ENCODE data around the gene BANP.
A peak's percentile ranks its signal among the peaks of the same experiment; 100 is the strongest.
"Not testable (repeated sequence)": the region's sequence is repeated elsewhere in the genome, so short reads cannot be mapped to it uniquely, and the experiment has no call there.

Gene BANP

DNA sequence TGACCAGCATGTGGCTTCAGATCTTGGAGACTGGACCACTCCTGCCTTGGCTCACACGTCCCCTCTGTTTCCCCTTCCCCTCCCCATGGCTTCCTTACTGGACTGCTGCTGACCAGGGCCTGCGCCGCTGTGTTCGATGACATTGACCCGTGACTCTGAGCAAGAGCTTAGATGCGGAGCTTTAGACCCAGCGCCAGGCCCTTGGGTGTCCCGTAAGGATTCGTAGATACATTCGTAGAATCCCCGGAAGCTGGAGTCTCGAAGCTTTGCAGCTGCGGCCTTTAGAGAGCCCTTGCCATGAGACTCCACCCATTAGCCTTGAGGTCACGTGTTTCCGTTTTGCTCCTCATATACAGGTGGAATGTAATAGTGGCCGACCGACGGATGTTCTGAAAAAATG, 65.2 kb downstream of the BANP start:
- not testable (repeated sequence) for DNase-seq

DNA sequence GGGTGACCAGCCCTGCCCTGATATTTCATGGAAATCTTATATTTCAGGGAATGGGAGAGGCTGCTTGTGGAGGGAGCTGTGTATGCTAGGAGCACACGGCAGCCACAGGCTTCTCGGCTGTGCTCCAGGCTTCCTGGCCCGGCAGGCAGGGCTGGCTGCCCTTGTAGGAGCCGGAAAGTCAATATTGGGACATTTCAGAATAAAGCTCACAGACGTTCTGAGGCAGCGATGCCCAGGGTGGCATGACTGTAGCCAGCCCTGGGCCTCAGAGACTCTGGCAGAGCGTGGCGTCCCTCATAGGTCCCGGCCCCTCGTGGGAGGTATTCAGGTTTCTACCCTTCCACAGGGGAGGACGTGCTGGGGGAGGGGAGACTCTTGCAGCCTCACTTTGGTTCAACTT, 65.7 kb downstream of the BANP start:
- no peak for DNase-seq

DNA sequence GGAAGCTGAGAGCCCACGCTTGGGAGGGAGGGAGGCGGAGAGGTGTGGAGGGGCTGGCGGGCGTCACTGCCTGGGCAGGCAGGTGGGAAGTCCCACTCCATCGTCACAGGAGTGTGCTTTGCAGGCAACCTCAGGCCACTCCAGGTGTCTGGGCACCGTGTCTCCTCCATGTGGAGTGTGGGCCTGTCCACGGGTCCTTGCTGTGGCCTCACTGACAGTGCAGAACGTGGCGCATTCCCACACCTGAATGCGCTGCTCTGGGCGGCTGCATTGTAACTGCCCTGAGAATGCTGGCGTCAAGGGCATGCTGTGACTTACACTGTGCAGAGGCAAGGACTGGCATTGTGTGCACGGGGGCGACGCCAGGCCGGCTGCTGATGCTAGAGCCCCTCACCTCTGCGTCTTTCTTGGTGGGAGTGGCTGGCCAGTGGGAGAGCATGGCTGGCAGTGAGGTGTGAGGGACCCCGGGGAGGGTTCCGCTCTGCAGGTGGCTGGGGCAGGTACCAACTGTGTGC, 66.4 kb downstream of the BANP start:
- no peak for DNase-seq

DNA sequence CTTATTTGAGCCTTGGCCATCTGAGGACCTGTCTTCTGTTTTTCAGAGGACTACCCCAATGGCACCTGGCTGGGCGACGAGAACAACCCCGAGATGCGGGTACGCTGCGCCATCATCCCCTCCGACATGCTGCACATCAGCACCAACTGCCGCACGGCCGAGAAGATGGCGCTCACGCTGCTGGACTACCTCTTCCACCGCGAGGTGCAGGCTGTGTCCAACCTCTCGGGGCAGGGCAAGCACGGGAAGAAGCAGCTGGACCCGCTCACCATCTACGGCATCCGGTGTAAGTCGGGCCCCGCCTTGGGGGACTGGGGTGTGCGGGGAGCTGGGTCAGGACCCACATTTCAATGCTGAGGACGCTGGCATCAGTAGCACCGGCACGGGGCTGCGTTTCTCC, 67.1 kb downstream of the BANP start:
- DNase-seq: not testable (repeated sequence)

DNA sequence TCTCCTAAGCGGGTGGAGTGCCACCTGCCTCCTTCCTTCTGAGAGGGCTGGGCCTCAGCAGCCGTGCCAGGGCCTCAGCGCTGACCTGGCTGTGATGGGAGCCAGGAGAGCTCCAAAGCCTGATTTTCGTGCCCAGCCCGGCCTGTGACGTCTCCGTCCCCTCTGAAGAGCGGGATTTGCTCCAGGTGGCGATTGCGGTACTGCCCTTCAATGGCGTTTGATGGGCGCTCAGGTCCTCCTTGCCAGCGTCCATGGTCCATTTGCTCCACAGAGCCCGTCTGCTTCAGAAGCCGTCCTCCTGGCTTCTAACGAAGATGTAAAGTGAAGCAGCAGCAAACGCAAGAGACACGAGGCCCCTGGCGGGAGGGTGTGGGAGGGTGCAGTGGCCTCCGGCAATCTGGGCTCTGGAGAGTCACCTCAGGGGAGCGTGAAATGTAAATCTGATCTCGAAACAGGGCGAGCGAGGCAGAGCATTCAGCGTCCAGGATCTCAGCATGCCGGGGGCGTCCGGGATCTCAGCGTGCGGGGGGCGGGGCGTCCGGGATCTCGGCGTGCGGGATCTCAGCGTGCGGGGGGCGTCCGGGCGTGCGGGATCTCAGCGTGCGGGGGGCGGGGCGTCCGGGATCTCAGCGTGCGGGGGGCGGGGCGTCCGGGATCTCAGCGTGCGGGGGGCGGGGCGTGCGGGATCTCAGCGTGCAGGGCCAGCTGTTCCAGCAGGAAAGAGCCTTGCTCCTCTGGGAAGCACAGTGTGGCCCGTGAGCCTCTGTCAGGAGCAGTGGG, 68.0 kb downstream of the BANP start:
- not testable (repeated sequence) for DNase-seq

DNA sequence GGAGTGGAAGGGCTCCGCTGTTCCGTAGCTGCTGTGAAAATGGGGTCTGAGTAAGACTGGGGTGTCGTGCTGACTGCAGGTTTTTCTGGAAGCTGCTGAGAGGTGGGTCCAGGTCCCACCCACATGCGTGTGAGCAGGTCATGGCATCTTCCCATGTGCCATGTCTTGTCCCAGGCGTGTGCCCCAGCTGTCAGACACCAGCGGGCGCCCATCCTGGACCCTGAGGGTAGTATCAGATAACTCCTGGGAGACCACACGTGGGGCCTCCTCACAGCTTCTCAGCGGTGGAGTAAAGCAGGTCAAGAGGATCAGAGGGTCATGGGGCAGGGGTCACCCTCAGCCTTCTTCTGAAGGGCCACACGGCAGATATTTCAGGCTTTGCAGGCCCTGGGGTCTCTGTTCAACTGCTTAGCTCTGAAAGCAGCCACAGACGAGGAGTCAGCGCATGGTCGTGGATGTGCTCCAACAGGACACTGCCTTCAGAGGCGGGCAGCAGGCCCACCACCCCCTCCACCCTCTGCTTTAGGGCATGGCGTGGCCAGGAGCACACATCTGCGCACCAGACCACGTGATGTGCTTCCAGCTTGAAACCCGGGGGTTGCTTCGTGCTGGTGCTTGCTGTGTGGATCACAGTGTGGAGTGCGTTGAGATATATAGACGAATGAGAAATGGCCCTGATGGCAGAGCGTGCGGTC, 68.7 kb downstream of the BANP start:
- no peak for DNase-seq

DNA sequence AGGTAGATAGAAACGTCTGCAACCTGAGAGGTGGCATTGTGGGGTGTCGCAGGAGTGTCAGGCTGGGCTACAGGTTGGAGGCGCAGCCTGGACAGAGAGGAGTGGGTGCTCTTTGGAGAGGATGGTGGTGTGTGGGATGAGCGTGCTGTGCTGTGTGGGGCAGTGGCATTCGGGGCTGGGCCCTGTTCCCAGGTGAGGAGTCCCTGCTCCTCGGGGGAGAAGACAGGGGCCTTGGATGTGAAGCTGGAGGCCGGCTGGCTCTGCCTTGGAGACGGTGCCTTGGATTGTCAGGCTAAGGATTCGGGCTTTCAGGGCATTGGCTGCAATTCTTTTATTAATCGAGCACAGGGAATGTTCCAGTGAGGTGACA, 69.3 kb downstream of the BANP start:
- no peak for DNase-seq

DNA sequence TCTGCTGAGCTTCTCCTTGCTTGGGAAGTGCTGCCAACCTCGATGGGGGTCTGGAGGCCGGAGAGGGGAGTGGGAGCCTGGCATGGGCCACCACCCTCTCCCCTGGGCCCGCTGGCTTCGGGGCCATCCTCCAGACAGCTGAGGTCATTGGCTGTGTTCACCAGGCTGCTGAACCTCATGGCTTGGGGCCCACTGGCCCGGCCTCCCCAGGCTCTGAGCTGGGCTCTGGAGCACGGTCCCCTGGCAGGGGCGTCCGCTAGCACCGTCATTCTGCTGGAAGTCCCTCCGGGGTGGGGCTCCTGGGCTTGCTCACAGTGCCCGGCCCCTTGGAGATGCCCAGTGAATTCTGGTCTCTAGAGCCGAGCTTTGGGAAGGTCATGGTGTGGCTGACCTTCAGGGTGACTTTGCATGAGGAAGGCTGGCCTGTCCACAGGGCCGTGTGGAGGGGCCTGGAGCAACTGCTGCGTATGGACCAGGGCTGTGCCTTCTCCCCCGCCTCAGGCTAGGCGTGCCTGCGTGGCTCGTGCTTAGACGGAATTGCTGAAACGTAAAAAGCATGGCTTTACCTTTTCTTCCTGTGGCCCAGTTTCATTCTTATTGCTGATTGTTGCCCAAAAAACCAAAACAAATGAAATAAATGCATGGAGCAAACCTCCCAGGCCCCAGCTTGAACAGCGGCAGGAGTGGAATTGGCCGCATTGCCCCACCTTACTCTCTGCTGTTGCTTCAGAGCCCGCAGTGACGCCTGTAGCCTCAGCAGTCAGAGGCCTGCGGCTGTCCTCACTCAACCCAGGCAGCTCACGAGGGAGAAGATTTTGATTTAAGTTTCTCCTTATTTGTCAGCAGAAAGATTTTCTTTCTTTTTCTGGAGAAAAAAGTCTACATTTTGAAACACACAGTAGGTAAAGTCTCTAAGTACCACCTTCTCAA, 70.1 kb downstream of the BANP start:
- not testable (repeated sequence) for DNase-seq

DNA sequence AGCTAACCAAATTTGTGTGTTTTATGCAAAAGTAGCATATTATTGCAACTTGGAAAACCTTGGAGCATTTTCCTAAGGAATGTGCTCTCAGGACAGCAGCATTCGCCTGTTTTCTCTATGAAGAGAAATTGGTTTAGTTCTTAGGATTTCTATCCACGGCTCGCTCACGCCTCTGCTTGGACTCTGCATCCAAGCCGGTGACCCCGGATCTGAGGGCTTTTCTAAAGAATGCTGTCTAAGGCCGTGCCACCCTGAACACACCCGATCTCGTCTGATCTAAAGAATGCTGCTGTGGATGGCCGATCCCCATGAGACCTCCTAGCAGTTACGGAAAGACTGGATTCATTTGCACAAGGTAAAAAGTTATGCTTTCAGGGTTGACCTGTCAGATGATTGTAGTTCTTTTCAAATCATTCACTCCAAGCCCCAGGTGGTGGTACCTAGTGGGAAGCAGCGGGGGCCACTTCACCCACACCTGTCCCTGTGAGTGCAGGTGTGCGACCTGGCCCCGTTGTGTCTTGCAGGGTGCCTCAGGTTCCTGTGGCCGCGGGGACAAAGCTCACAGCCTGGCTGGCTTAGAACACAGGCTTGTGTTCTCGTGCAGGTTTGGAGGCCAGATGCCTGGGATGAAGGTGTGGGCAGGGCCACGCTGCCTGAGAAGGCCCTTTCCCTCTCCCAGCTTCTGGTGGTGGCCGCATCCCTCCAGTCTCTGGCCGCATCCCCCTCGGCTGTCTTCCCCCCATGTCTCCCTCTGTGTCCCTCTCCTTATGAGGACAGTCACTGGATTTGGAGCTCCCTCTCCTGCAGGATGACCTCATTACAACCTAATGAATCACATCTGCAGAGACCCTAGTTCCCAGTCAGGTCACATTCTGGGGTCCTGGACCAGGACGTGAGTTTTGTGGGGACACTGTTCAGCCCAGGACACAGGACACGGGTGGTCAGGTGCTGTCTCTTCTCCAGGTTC, 71.1 kb downstream of the BANP start:
- DNase-seq: no peak

DNA sequence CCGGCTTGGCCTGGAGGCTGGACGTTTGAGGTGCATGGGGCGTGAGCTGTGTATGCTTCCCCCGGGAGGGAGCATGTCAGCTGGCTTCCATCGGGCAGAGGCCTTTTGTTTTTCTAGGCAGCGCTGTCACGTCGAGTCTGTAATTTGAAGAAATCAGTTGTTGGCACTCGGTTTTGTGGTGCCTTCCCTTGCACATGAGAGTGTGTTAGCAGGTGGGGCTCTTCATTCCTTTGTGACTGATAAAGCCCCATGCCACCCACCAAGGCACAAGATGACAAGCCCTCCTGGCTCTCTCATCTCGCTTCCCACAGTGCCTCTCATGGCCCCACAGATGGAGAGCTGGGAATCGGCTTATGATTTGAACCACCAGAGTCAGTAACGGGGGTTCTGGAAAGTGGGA, 72.1 kb downstream of the BANP start:
- no peak for DNase-seq

DNA sequence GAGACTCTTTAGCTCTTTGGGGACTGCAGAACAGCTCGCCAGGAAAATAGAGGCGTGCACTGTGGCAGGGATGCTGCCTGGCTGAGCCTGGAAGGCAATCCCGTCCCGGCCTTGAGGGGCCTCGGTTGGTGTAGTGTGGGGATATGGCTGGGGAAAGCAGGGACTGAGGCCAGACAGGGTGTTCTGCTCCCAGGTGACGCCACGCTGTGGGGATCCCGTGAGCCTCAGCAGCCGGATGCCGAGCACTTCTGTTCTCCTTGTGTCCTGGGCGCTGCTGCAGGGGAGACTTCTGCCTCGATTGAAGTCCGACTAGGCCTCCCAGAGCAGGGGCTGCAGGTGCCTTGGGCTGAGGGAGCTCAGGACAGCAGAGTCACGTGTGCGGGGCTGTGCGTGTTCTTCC, 72.6 kb downstream of the BANP start:
- no peak for DNase-seq

DNA sequence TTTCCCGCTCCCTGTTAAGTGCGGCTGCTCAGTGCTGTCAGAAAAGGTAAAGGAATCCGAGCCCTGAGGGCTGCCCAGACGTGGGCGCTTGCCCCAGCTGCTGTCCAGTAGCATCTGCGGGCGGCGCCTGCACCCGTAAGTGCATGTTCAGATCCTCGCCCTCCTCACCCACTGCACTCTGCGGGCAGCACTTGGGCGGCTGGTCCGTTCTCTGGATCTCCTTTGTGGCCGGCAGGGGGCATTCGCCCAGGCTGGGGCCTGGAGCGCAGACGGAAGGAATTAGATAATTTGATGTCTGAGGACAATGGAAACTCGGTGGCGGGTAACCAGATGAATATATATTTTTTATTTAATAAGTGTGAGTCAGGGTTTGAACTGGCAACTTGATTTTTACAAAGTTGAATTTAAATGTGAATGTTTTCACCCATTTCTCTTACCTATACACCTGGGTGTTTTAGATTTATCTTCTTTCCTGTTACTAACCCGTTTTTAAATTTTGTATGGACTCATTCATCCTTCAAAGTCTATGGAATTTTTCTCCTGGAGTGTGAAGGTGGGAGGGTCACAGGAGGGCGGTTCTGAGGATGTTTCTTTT, 73.4 kb downstream of the BANP start:
- DNase-seq: peak; percentile 74

DNA sequence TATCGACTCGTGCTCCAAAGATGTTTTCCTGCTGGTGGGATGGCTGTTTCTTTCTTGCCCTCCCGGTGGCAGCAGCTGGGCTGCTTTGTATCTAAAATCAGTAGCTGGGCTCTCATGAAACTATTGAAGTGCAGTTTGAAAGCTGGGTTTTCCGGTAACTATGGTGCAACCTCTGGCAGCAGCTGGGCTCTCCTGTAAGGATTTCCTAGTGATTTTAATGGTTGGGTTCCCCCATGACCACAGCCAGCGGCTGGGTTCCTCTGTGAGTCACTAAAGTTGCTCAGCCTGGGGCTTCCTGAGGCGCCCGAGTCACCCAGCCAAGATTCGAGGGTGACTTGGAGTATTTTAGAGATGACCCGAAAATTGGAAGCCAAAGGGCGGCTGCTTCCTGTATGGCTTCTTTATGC, 73.9 kb downstream of the BANP start:
- DNase-seq: peak; percentile 77

DNA sequence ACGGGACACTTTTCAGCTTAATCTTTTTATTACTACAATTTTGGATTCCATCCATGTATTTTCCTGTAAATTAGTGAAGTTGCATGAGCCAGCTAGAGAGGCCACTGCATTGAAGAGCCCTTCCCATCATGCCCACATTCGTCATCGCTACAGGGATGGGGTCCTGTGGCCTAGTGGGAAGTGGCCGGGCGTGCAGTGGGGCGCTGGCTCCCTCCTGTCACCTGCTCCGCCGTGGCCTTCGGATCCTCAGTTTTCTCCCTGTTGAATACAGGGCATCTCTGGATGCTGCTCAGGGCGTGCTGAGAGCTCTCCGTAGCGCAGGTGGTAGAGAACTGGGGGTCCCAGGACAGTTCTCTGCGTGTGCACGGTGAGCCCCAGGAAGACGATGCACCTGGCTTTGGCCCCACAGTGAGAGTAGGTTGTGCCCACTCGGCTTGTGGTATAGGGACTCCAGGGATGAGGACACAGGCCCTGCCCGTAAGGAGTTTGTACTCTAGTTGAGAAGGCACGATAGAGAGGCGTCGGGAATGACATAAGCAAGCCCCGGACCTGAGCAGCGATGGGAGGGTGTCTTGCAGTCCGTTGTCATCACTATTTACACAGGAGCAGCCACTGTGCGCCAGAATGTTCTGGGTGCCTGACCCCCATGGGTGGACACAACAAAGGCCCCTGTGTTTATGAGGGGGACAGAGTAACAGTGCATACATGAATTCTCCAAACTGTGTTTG, 74.8 kb downstream of the BANP start:
- DNase-seq: not testable (repeated sequence)

DNA sequence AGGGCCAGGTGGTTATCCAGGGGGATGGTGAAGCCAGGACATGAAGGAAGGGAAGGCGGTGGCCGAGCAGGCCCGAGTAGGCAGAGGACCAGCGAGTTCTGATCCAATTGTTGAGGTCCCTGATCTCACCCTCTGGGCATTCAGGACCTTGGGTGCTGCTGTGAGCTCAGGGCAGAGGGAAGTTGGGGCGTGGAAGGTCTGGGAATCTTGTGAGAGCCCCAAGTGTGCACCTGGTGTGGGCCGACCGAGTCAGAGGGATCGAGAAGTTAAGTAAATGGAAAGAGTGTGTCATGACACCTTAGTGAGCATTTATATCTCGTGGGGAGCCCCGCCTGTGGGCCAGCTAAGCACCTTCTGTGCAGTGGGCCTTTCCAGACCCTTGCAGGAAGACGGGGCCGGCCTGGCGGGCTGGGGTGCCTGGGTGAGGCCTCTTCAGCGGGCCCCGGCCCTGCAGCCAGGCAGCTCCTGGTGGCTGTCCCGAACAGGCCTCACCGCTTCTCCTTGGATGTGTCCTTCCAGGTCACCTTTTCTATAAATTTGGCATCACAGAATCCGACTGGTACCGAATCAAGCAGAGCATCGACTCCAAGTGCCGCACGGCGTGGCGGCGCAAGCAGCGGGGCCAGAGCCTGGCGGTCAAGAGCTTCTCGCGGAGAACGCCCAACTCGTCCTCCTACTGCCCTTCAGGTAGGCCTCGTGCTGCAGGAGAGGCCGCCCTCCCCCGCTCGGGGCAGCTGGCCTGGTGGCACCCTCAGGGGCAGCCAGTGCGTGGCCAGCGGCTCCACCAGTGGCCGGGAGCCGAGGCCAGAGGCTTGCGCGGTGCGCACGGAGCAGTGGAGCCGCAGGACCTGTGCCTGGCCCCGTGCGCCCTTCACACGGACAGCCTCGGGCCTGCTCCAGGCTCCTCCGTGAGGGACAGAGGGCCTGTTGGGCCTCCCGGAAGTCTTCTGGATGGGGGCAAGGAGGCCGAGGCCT, 76.0 kb downstream of the BANP start:
- DNase-seq: no peak

DNA sequence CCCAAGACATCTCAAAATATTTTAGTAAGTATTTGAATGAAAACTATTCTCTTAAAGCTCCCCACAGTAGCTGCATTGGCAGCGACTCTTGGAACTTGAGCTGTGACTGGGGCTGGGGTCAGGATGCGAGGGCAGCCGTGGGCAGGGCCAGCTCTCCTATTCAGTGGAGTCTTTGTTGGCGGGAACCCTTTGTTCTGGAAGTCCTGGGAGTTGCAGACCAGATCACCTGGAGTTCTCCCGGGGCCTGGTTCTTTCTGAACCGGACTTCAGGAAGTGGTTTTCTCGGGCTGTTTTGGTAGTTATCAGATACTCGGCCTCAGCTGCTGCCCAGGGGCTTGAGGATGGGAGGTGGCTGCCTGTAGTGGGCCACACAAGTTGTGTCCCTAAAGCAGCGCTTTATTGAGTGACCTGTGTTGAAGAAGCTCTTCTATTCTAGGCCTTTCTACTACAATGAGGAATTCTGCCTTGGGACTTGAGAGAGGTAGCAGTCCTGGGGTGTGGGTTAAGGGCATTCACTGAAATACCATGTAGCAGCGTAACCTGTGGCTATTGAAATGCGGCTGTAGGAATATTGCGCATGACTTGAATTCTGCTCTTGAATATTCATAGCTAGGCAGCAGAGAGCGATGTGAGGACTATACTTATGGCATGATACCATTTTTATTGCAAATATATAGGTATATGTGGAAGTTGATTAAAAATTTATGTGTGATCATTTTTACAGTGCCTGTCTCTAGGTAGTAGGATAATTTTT, 77.1 kb downstream of the BANP start:
- DNase-seq: not testable (repeated sequence)

DNA sequence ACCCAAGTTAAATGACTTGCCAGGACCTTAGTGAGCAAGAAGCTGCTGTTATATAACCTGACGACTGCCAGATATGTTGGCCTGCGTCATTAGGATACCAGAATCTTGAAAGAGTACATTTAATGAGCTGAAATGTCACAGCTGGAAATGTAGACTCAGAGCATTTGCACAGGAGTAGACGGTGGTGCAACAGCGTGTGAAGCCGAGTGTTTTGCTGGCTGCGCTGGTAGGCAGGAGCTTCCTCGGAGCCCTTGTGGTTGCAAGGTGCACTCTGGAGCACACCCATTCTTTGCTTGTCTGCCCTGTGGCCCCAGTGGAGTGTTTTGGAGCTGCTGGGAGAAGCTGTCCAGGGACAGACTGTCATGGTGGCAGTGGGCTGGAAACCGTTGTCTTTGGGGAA, 79.3 kb downstream of the BANP start:
- no peak for DNase-seq

DNA sequence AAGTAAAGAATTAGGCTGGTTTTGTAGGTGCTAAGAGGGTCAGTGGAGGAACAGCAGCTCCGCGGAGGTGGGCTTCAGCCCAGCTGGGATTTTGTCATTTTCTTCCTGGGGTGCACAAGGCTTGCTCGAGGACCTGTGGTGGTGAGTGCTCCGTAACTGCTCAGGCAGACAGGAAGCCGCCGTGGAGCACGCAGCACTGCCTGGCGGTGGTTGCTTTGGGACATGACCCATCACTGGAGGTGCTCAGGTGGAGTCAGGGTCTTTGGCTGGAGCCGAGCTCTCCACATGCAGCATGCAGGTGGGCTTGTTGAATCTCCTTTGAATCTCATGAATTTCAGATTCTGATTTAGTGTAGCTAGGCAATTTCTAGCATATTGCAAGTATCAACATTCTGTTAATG, 79.7 kb downstream of the BANP start:
- DNase-seq: not testable (repeated sequence)
